HG03558 (cell line): ENCODE data around the gene AVEN.
"Not testable (repeated sequence)": the region's sequence is repeated elsewhere in the genome, so short reads cannot be mapped to it uniquely, and the experiment has no call there.

Source experiments
- ATAC-seq: cut with Tn5 transposase; IDR thresholded peaks from one replicate; pipeline ENCODE4 v1.9.1; 2021; ENCODE audit warnings: moderate number of reproducible peaks; ENCODE audit not compliant: unreplicated experiment; ENCODE audit errors: extremely low read depth

Gene AVEN

GRCh38 chr15:34043813-34044212 lies 4.8 kb upstream of the AVEN start:
- ATAC-seq: no peak

GRCh38 chr15:34043391-34043790 lies 4.4 kb upstream of the AVEN start:
- no peak for ATAC-seq

- ATAC-seq: no peak
These were observed 748 bp upstream of the AVEN start for GRCh38 chr15:34039790-34040113.

- peak; percentile 43 for ATAC-seq
These were observed 757 bp downstream of the AVEN start for GRCh38 chr15:34038023-34038870.

GRCh38 chr15:34031987-34032760 lies 6.8 kb downstream of the AVEN start:
- no peak for ATAC-seq

- no peak for ATAC-seq
These were observed 11.4 kb downstream of the AVEN start for GRCh38 chr15:34027606-34028005.

GRCh38 chr15:34025252-34025651 lies 13.8 kb downstream of the AVEN start:
- ATAC-seq: no peak

GRCh38 chr15:34023907-34024306 lies 15.1 kb downstream of the AVEN start:
- ATAC-seq: no peak

- no peak for ATAC-seq
These were observed 19.5 kb downstream of the AVEN start for GRCh38 chr15:34019369-34019990.

- not testable (repeated sequence) for ATAC-seq
These were observed 20.3 kb downstream of the AVEN start for GRCh38 chr15:34018738-34019137.

GRCh38 chr15:34018021-34018645 lies 20.9 kb downstream of the AVEN start:
- no peak for ATAC-seq

GRCh38 chr15:34014556-34014955 lies 24.4 kb downstream of the AVEN start:
- no peak for ATAC-seq

- no peak for ATAC-seq
These were observed 25.3 kb downstream of the AVEN start for GRCh38 chr15:34013746-34014145.

- ATAC-seq: no peak
These were observed 26.5 kb downstream of the AVEN start for GRCh38 chr15:34012461-34013028.

GRCh38 chr15:34011481-34011880 lies 27.5 kb downstream of the AVEN start:
- no peak for ATAC-seq

- ATAC-seq: no peak
These were observed 28.1 kb downstream of the AVEN start for GRCh38 chr15:34010921-34011320.

GRCh38 chr15:34009656-34010055 lies 29.3 kb downstream of the AVEN start:
- ATAC-seq: no peak

- ATAC-seq: no peak
These were observed 32.6 kb downstream of the AVEN start for GRCh38 chr15:34006381-34006780.

GRCh38 chr15:34001536-34001935 lies 37.5 kb downstream of the AVEN start:
- ATAC-seq: no peak

GRCh38 chr15:33995666-33996065 lies 43.3 kb downstream of the AVEN start:
- not testable (repeated sequence) for ATAC-seq
